Activated CD8-positive, alpha-beta memory T cell treated with anti-CD3 and anti-CD28 coated beads for 24 hours (primary cell): ENCODE data around the gene ARF6.
"Not testable (repeated sequence)": the region's sequence is repeated elsewhere in the genome, so short reads cannot be mapped to it uniquely, and the experiment has no call there.

Experiments used
- DNase-seq: peaks from one replicate; pipeline ENCODE4 v3.0.0-alpha.2; 2020

ARF6 gene

DNA sequence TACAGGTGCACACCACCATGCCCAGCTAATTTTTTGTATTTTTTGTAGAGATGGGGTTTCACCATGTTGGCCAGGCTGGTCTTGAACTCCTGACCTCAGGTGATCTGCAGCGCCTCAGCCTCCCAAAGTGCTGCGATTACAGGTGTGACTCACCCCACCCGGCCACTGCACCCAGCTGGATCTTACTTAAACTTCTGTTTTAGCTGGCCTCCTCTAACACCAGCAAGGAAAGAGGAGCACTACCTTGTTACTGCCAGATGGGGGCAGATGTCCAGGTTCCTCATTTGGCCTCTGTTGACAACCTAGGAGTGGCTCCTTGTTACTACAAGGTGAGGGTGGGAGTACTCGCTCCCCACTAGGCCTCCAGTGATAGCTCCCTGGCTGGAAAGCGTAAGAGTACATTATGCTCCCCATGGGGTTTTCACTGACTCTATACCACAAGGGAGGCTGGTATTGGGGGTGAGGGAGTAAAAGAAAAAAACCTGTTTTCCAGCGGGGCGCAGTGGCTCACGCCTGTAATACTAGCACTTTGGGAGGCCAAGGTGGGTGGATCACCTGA is 13.2 kb upstream of the ARF6 start:
- peak; percentile 69 for DNase-seq

DNA sequence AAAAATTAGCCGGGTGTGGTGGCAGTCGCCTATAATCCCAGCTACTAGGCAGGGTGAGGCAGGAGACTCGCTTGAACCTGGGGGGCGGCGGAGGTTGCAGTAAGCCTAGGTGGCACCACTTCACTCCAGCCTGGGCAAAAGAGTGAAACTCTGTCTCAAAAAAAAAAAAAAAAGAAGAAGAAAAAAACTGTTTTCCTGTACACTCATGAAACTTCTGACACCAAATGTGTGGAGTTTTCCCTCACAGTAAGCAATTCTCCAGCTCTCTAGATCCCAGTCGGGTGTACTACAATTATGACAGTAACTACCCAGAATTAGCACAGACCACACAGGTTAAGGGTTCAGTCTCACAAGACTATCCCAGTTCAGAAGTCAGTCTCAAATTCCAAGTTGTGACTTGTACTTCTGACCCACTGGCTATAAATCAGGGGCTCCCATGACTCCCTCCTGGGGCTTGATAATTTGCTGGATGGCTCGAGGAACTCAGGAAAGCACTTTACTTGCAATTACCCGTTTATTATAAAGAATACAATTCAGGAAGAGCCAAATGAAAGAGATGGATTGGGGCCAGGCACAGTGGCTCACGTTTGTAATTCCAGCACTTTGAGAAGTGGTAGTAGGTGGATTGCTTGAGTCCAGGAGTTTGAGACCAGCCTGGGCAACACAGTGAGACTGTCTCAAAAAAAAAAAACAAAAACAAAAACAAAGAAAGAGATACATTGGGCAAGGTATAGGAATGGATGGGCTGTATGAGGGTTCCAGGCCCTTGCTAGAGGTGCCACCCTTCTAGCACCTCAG is 12.4 kb upstream of the ARF6 start:
- DNase-seq = no peak

DNA sequence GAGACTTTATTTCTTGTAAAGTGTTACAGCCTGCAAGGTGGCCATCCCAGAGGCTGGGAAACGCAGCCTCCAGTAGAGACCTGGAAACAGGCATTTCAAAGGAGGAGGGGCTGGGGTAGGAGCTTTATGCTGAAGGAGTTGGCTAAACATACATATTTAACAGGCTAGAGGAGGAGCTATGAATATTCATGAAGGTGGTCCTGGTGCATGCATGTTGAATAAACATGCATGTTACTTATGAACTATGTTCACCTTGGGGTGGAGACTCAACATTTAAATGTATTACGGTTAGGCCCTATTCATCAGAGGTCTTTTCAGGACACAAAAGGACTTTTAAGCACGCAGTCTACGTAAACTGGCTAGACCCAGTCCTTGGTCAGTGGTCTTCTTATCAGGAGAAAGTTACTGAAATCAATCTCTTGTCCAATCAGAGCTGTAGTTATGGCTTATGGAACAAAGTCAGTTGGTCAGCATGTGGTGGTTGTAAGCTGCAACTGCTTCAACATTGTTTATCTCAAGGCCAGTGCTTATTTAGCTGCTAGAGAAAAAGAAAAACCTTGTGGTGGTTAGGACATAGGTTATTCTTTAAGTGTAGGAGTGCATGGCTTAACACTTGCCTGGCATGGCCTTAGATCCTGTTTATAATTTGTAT is 11.4 kb upstream of the ARF6 start:
- DNase-seq = no peak

DNA sequence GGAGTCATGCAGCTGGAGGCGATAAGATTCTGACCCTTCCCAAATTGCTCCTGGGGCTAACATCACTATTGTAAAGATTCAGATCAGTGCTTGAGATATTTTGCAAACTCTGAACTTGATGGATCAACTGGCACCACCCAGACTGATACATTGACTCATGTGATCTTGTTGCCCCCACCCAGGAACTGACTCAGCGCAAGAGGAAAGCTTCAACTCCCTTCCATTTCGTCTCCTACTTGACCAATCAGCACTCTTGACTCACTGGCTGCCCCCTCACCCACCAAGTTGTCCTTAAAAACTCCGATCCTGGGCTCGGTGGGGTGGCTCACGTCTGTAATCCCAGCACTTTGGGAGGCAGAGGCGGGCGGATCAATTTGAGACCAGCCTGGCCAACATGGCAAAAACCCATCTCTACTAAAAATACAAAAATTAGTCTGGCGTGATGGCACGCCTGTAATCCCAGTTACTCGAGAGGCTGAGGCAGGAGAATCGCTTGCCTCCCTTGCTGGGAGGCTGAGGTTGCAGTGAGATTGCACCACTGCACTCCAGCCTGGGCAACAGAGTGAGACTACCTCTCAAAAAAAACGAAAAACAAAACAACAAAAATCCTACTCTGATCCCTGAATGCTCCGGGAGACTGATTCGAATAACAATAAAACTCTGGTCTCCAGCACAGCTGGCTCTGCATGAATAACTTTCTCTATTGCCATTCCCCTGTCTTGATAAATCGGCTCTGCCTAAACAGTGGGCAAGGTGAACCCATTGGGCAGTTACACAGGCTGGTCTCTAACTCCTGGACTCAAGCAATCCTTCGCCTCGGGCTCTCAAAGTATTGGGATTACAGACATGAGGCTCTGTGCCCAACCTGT is 9.8 kb upstream of the ARF6 start:
- peak; percentile 40 for DNase-seq

DNA sequence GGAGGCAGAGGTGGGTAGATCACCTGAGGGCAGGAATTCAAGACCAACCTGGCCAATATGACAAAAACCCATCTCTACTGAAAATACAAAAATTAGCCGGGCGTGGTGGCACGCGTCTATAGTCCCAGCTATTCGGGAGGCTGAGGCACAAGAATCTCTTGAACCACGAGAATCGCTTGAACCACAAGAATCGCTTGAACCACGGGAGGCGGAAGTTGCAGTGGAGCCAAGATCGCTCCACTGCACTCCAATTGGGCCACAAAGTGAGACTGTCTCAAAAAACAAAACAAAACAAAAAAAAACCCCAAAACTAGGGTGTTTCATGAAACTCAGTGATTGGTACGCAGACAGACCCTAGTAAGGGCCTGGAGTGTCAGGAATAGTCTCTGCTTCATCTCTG is 6.4 kb upstream of the ARF6 start:
- DNase-seq = peak; percentile 32

DNA sequence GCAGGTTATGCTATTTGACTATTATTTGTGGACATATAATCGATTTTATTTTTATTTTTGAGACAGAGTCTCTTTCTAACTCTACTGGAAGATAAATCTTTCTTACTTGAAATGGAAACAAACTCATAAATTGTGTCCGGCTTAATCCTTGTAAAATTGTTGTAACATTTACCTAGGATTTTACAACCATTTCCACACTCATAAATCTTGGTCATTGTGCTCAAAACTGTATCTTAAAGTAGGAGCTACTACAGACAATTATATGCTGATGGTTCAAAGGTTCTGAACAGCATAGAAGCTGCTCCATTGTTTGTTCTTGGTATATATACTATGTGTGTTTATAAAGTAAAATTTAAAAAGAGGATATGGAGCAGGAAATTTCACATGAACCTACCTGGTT is 4.6 kb upstream of the ARF6 start:
- DNase-seq = no peak

DNA sequence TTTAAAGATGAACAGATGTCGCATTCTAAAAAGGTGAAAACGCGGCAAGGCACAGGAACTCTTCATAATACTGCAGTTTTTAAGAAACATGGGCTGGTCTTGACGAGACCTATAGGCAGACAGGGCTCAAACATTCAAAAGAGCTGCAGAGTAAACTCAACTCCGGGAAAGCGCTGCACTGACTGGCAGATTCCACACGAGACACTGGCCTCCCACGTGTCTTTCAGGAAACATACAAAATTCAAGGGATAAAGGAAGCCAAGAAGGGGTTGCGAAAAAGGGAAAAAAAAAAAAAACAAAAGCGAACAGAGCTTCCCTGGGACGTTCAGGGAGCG is 614 bp upstream of the ARF6 start:
- no peak for DNase-seq

DNA sequence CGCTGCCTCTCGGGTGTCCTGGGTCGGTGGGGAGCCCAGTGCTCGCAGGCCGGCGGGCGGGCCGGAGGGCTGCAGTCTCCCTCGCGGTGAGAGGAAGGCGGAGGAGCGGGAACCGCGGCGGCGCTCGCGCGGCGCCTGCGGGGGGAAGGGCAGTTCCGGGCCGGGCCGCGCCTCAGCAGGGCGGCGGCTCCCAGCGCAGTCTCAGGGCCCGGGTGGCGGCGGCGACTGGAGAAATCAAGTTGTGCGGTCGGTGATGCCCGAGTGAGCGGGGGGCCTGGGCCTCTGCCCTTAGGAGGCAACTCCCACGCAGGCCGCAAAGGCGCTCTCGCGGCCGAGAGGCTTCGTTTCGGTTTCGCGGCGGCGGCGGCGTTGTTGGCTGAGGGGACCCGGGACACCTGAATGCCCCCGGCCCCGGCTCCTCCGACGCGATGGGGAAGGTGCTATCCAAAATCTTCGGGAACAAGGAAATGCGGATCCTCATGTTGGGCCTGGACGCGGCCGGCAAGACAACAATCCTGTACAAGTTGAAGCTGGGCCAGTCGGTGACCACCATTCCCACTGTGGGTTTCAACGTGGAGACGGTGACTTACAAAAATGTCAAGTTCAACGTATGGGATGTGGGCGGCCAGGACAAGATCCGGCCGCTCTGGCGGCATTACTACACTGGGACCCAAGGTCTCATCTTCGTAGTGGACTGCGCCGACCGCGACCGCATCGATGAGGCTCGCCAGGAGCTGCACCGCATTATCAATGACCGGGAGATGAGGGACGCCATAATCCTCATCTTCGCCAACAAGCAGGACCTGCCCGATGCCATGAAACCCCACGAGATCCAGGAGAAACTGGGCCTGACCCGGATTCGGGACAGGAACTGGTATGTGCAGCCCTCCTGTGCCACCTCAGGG is 679 bp downstream of the ARF6 start:
- peak; percentile 93 for DNase-seq

DNA sequence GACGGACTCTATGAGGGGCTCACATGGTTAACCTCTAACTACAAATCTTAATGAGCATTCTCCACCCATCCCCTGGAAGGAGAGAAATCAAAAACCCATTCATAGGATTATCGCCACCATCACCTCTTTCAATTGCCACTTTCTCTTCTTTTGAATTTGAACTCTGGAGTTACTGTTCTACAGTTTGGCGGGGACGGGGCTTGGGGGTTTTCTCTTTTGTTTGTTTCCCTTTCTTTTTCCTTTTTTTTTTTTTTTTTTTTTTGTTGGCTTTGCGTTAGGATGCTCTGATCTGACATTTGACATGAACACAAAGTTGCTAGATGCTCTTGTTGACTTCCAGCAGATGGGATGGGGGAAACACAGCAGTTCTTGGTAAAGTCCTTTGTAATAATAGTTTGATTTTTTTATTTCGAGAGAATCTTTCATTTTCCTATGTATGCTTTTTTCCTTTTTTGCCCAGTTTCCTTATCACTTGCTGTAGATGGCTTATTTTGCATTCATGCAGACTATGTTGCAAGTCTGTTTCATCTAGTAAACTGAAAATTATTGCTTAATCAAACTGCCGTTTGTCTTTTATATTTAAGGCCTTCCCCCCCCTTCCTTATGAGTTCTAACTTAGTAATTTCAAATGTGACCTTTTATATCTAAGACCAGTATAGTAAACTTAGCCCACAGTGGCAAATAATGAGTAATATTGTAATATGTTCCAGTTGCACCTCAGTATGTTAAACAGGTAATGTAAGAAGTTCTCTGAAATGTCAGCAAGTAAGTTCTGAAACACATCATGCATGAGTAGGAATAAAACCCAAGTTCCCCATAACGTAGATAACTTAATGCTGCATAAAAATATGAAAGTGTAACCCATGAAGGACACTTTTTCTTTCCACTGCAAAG is 1.6 kb downstream of the ARF6 start:
- DNase-seq = not testable (repeated sequence)

DNA sequence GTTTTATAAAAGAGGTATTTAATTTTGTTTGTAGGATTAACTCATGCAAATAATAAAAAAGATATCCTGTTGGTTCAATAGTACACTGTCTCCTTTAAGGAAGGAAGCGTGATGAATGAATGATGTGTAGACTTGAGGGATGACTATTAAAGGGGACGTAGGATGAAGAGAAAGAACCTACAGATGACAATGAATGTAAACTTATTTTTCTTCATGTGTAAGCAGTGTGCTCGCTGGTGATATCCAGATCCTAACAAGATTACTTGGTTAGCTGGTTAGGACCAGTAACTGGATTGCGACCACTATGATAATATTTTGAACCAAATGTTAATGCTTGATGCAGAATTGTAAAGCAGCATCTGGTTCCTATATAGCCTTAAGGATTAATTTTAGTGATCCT is 2.6 kb downstream of the ARF6 start:
- no peak for DNase-seq

DNA sequence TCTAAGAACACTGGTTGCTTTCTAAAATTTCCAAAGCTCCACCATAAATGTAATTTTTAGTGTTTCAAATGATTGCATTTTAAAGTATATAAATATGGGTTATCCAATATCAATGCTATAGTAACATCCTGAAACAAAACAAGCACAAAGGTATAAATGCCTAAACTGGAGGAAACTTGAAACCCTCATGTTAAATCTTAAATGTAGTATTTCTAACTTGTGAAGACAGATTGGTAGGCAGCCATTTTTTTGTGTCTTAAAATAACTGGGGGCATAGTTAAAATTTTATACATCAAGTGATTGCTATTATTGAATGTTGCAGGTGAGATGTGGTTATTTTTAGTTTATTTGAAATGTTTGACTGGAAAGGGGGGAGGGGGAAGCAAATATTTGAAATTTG is 3.4 kb downstream of the ARF6 start:
- not testable (repeated sequence) for DNase-seq

DNA sequence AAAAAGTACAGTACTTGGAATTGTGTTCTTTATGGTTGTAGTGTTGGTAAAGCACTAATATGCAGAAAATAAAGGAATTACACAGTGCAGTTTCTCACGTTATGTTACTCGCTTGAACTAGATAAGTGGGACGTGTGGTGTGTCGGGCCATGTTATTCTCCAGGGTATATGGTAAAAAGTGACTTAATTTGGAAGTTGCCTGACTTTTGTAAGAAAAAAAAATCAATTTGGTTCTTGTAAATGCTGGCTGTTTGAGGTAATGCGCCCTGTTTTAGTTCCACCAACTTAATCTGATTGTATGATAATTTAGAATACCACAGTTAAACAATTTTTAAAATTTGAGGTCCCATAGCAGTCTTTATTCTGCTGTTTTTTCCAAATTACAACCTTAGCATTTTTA is 4.1 kb downstream of the ARF6 start:
- DNase-seq = peak; percentile 53

DNA sequence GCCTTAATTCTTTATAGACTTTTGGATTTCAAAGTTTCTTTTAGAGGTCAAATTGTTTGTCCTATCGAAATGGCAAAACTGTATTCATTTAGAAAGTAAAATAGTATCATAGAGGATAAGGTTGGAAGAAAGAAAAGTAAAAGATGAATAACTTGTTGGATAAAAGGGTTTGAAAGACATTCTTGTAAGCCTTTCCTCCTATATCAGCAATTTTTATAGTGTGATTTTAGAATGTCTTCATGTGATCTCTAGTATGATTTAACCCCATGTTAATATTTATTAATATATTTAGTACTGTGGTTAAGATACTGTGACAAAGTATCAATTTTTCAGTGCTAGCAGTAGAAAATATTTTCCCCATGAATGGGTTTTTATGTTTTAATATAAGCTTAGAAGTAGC is 4.5 kb downstream of the ARF6 start:
- DNase-seq = no peak

DNA sequence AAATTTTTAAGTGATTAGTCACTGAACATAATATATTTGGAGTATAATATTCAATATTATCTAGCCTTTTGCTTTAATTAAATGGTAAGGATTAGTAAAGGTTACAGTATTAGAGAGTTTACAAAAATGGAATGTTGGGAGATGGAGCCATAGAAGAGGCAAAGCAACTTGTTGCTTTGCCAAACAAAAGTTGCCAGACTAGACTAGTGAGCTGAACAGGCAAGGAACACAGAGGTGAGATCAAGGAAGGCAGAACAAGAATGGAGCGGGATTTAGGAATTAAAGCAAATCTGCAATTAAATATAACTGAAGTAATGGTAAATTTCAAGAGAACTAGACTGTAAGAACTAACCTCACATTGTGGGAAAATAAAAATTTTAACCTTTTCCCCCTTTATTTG is 5.1 kb downstream of the ARF6 start:
- DNase-seq = no peak

DNA sequence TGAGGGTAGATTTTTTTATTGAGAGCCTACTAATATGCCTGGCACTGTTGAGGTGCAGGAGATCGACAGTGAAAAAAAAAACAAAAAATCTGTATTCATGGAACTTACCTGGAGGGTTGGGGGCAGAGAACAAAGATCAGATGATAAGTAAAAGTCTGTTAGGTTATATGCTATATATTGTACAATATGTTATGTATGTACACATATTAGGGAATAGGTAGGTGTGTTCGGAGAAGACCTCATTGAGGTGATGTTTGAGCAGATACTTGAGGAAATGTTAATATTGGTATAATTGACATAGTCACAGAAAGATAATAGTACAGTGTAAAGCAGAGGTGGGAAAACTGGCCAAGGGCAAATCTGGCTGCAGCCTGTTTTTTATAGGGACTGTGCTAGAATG is 5.6 kb downstream of the ARF6 start:
- DNase-seq = peak; percentile 30

DNA sequence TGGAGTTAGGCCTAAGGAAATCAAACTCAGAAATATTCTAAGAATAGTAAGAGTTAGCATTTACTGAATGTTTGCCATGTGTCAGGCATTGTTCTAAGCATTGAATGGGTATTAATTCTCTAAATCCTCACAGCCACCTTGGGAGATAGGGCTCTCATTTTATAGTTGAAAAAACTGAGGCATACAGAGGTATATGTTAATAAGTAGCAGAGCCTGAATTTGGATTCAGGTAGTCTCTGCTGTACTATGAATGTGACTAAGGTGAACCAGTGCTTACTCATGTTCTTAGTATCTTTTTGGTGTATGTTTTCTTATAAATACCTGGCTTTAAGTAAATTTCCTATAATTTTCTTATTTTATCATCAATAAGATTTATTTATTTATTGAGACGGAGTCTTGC is 8.1 kb downstream of the ARF6 start:
- no peak for DNase-seq

DNA sequence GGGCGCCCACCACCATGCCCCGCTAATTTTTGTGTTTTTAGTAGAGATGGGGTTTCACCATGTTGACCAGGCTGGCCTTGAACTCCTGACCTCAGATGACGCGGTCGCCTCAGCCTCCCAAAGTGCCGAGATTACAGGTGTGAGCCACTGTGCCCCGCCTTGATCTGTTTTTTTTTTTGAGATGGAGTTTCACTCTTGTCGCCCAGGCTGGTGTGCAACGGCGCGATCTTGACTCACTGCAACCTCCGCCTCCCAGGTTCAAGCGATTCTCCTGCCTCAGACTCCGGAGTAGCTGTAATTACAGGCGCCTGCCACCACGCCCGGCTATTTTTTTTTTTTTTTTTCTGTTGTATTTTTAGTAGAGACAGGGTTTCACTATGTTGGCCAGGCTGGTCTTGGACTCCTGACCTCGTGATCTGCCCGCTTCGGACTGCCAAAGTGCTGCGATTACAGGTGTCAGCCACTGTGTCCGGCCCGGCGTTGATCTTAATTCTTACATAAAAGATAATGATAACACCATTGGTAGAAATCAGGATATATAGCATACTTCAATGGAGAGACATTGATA is 9.9 kb downstream of the ARF6 start:
- DNase-seq = peak; percentile 51

DNA sequence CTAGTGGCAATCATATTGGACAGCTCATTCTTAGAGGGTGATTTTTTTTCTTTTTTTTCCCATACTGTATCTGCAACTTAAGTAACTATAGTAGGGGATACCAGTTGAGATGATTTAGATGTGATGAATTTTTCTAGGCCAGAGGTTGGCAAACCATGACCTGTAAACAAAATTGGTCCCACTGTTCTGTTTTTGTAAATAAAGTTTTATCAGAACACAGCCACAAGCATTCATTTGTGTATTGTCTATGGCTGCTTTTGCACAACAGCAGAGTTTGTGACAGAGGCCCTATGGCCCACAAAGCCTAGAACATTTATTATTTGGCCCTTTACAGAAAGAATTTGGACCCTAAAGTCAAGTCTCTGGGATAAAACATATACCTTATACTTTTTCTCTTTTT is 11.4 kb downstream of the ARF6 start:
- DNase-seq = no peak

DNA sequence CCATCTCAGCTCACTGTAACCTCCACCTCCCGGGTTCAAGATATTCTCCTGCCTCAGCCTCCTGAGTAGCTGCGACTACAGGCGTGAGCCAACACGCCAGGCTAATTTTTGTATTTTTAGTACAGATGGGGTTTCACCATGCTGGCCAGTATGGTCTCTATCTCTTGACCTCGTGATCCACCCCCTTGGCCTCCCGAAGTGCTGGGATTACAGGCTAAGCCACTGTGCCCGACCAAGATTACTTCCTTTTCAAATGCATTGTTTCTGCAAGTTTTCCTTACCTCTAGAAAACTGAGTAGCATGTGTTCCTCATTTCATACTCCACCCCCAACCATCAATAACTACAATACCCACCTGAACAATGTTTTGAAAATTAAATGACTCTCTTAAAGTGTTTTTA is 13.1 kb downstream of the ARF6 start:
- no peak for DNase-seq

DNA sequence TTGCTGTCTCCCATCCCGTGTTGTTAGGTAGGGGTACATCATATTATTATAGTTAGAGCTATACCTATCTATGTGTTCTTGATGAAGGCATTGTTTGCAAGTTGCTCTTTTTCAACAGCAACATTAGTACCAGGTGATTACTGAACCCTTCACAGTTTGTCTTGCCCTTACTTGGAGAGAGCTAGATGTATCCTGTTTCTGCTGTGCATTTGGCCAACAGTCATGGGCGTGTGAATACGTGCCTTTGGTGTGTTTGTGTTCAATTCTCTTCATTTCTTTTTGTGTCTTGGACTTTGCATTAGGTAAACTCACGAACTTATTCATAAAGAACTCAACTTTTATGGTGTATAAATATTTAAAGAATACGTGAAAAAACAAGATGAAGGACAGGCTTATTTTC is 14.3 kb downstream of the ARF6 start:
- peak; percentile 37 for DNase-seq

DNA sequence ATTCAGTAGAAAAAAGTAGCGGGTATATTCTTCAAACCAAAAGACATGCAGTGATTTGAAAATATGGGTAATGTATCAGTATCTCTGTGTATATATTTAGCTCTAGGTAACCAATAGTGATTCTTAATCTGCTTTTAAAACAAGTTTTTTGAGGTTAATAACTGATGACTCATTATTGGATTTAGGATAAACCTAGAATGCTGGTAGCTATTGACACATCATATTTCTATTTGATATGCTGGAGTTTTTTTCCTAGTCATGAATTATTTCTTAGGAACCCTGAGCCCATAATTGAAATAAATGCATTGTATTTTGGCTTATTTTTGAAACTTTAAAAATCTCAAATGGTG is 15.5 kb downstream of the ARF6 start:
- DNase-seq = no peak
